DMS79 (cell line): ENCODE results near the gene ZNF808.
A peak's percentile ranks its signal among the peaks of the same experiment; 100 is the strongest.
"Not testable (repeated sequence)": the region's sequence is repeated elsewhere in the genome, so short reads cannot be mapped to it uniquely, and the experiment has no call there.

Experiments used
- DNase-seq: peaks from one replicate; lab custom pipeline; 2025; lab: John Stamatoyannopoulos, UW

The ZNF808 gene

GRCh38 chr19:52527134-52527955 is at the start of gene ZNF808:
Gene ZNF808, plus strand, starts transcription at chr19:52527668. Its CDS starts 15,617 bp downstream, at chr19:52543285.
- DNase-seq = peak; percentile 82

GRCh38 chr19:52484111-52484743 is 43.2 kb upstream of the ZNF808 start:
- DNase-seq = not testable (repeated sequence)

GRCh38 chr19:52485064-52485463 is 42.4 kb upstream of the ZNF808 start:
- DNase-seq = not testable (repeated sequence)

- DNase-seq = not testable (repeated sequence)
Measured at GRCh38 chr19:52485561-52486240, 41.8 kb upstream of the ZNF808 start.

GRCh38 chr19:52492201-52492993 is 35.1 kb upstream of the ZNF808 start:
- no peak for DNase-seq

GRCh38 chr19:52492994-52493470 is 34.4 kb upstream of the ZNF808 start:
- no peak for DNase-seq

GRCh38 chr19:52494518-52494917 is 33.0 kb upstream of the ZNF808 start:
- no peak for DNase-seq

- DNase-seq = no peak
Measured at GRCh38 chr19:52498571-52498970, 28.9 kb upstream of the ZNF808 start.

- DNase-seq = not testable (repeated sequence)
Measured at GRCh38 chr19:52500474-52500873, 27.0 kb upstream of the ZNF808 start.

- DNase-seq = not testable (repeated sequence)
Measured at GRCh38 chr19:52500991-52501390, 26.5 kb upstream of the ZNF808 start.

GRCh38 chr19:52507266-52507665 is 20.2 kb upstream of the ZNF808 start:
- no peak for DNase-seq

- DNase-seq = no peak
Measured at GRCh38 chr19:52516191-52516590, 11.3 kb upstream of the ZNF808 start.

GRCh38 chr19:52518646-52519045 is 8.8 kb upstream of the ZNF808 start:
- no peak for DNase-seq

- not testable (repeated sequence) for DNase-seq
Measured at GRCh38 chr19:52519175-52519574, 8.3 kb upstream of the ZNF808 start.

- DNase-seq = no peak
Measured at GRCh38 chr19:52520013-52520412, 7.5 kb upstream of the ZNF808 start.

GRCh38 chr19:52522551-52522950 is 4.9 kb upstream of the ZNF808 start:
- no peak for DNase-seq

GRCh38 chr19:52524086-52524485 is 3.4 kb upstream of the ZNF808 start:
- DNase-seq = no peak

- DNase-seq = no peak
Measured at GRCh38 chr19:52527956-52528351, 486 bp downstream of the ZNF808 start.

- no peak for DNase-seq
Measured at GRCh38 chr19:52532480-52532879, 5.0 kb downstream of the ZNF808 start.

- DNase-seq = no peak
Measured at GRCh38 chr19:52533901-52534300, 6.4 kb downstream of the ZNF808 start.

GRCh38 chr19:52535385-52535770 is 7.9 kb downstream of the ZNF808 start:
- not testable (repeated sequence) for DNase-seq
